Stimulated activated CD4-positive, alpha-beta T cell treated with anti-CD3 and anti-CD28 coated beads, Interleukin-1b, Interleukin-23, amount 100 ng/mL, for 48 hours (primary cell): ENCODE results near the gene PBX3.

Source experiments
- DNase-seq: peaks from one replicate; pipeline ENCODE4 v3.0.0-alpha.2; 2020

The PBX3 gene

GRCh38 chr9:125883565-125884217, 136.5 kb downstream of the PBX3 start:
- no peak for DNase-seq

GRCh38 chr9:125884218-125884595, 137.0 kb downstream of the PBX3 start:
- DNase-seq: no peak

- DNase-seq: no peak
These were observed 138.3 kb downstream of the PBX3 start for GRCh38 chr9:125885405-125886034.

GRCh38 chr9:125886365-125886764, 139.2 kb downstream of the PBX3 start:
- no peak for DNase-seq

- DNase-seq: no peak
These were observed 140.0 kb downstream of the PBX3 start for GRCh38 chr9:125887172-125887571.

GRCh38 chr9:125888211-125888610, 141.0 kb downstream of the PBX3 start:
- no peak for DNase-seq

GRCh38 chr9:125889112-125889475, 141.9 kb downstream of the PBX3 start:
- DNase-seq: no peak

- DNase-seq: peak; percentile 12
These were observed 142.6 kb downstream of the PBX3 start for GRCh38 chr9:125889476-125890419.

GRCh38 chr9:125890826-125891225, 143.7 kb downstream of the PBX3 start:
- no peak for DNase-seq

- DNase-seq: no peak
These were observed 146.1 kb downstream of the PBX3 start for GRCh38 chr9:125893277-125893676.

GRCh38 chr9:125894566-125894965, 147.4 kb downstream of the PBX3 start:
- no peak for DNase-seq

- no peak for DNase-seq
These were observed 149.2 kb downstream of the PBX3 start for GRCh38 chr9:125896404-125896803.

- no peak for DNase-seq
These were observed 149.8 kb downstream of the PBX3 start for GRCh38 chr9:125896964-125897363.

- no peak for DNase-seq
These were observed 150.3 kb downstream of the PBX3 start for GRCh38 chr9:125897481-125897880.

- no peak for DNase-seq
These were observed 155.0 kb downstream of the PBX3 start for GRCh38 chr9:125902214-125902613.

- DNase-seq: no peak
These were observed 155.8 kb downstream of the PBX3 start for GRCh38 chr9:125902831-125903512.

GRCh38 chr9:125904155-125904851, 157.1 kb downstream of the PBX3 start:
- DNase-seq: no peak

GRCh38 chr9:125906144-125906543, 159.0 kb downstream of the PBX3 start:
- DNase-seq: no peak

- DNase-seq: no peak
These were observed 159.7 kb downstream of the PBX3 start for GRCh38 chr9:125906893-125907292.

GRCh38 chr9:125908136-125908535, 161.0 kb downstream of the PBX3 start:
- DNase-seq: no peak

- no peak for DNase-seq
These were observed 161.8 kb downstream of the PBX3 start for GRCh38 chr9:125908966-125909365.

- DNase-seq: no peak
These were observed 162.3 kb downstream of the PBX3 start for GRCh38 chr9:125909459-125909858.

- no peak for DNase-seq
These were observed 163.1 kb downstream of the PBX3 start for GRCh38 chr9:125910286-125910685.
